K562 (cell line): Measurements from ENCODE around the gene PPHLN1. TPM values are rescaled to one million over a fixed set of nuclear protein-coding genes. Genes with fewer than 3 reads are reported as not detected.

Source experiments
- CREM ChIP-seq: IDR thresholded peaks from 2 replicates; pipeline ENCODE4 v1.6.1; 2014; ENCODE audit warnings: antibody characterized with exemption, low read depth
- ERF ChIP-seq: fragments of 450-650 bp; formaldehyde crosslinking; IDR thresholded peaks from 2 replicates; pipeline ENCODE4 v1.4.0; 2020; ENCODE audit warnings: mild to moderate bottlenecking, mixed read lengths
- ETV6 ChIP-seq, 3 experiments: fragments of 150-350 bp in 1 of 3; sonication (generic) in 1 of 3; formaldehyde crosslinking in 1 of 3; IDR thresholded peaks; 2 replicates each; pipeline versions ENCODE4 v1.6.1 to v1.8.0; 2014 to 2022; ENCODE audit warnings: borderline replicate concordance in 2 of 3, low read depth in 2 of 3, antibody characterized with exemption in 1 of 3, low read length in 1 of 3, mild to moderate bottlenecking in 1 of 3, missing genetic modification reagents in 1 of 3
- FOS ChIP-seq: IDR thresholded peaks from 3 replicates; pipeline ENCODE4 v1.6.1; 2011; ENCODE audit not compliant: insufficient read length; ENCODE audit errors: extremely low read depth
- GABPA ChIP-seq: fragments of 200-800 bp; sonication (Bioruptor generic); conservative IDR thresholded peaks from 2 replicates; pipeline ENCODE4 v1.6.1; 2016; ENCODE audit warnings: low read depth, missing genetic modification characterization, missing compliant biosample characterization
- HDAC8 ChIP-seq: fragments of 450-650 bp; IDR thresholded peaks from 2 replicates; pipeline ENCODE4 v1.6.1; 2016; ENCODE audit warnings: mild to moderate bottlenecking, missing genetic modification characterization, moderate library complexity, missing compliant biosample characterization
- HLTF ChIP-seq: fragments of 450-650 bp; IDR thresholded peaks from 2 replicates; pipeline ENCODE4 v1.6.1; 2016
- HOXB6 ChIP-seq: fragments of 250-450 bp; sonication (Bioruptor Pico); IDR thresholded peaks from 2 replicates; pipeline ENCODE4 v1.5.1; 2022; ENCODE audit warnings: mild to moderate bottlenecking, borderline replicate concordance
- KAT8 ChIP-seq: fragments of 450-650 bp; IDR thresholded peaks from 2 replicates; pipeline ENCODE4 v1.6.1; 2016; ENCODE audit warnings: low read depth, mild to moderate bottlenecking
- KLF10 ChIP-seq: fragments of 250-450 bp; sonication (Bioruptor Pico); IDR thresholded peaks from 2 replicates; pipeline ENCODE4 v1.6.1; 2021; ENCODE audit warnings: matching md5 sums
- MBD1 ChIP-seq: fragments of 250-450 bp; sonication (Bioruptor Pico); IDR thresholded peaks from 2 replicates; pipeline ENCODE4 v1.8.0; 2022; ENCODE audit warnings: inconsistent platforms
- MTA3 ChIP-seq: fragments of 450-650 bp; formaldehyde crosslinking; IDR thresholded peaks from 2 replicates; pipeline ENCODE4 v1.6.1; 2017; ENCODE audit warnings: mild to moderate bottlenecking, borderline replicate concordance
- MTF1 ChIP-seq: fragments of 250-450 bp; sonication (Bioruptor Pico); IDR thresholded peaks from 2 replicates; pipeline ENCODE4 v1.9.0; 2021; ENCODE audit warnings: moderate library complexity, mild to moderate bottlenecking, inconsistent platforms, borderline replicate concordance
- NR2F6 ChIP-seq: fragments of 450-650 bp; formaldehyde crosslinking; IDR thresholded peaks from 2 replicates; pipeline ENCODE4 v1.4.0; 2020; ENCODE audit warnings: mild to moderate bottlenecking
- PCBP2 ChIP-seq: fragments of 200-400 bp; formaldehyde crosslinking; IDR thresholded peaks from 2 replicates; pipeline ENCODE4 v1.6.1; 2018; ENCODE audit warnings: low read length, low read depth, mild to moderate bottlenecking, moderate library complexity; ENCODE audit not compliant: poor library complexity, severe bottlenecking
- POLR2A ChIP-seq: fragments of 450-650 bp; conservative IDR thresholded peaks from 2 replicates; pipeline ENCODE4 v1.6.1; 2016
- SOX6 ChIP-seq: fragments of 450-650 bp; IDR thresholded peaks from 2 replicates; pipeline ENCODE4 v1.6.1; 2014; ENCODE audit warnings: mild to moderate bottlenecking
- SRF ChIP-seq, 2 experiments: fragments of 250-450, 450-650 bp in 1 of 2; sonication (Bioruptor Pico) in 1 of 2; sonication (generic) in 1 of 2; formaldehyde crosslinking; IDR thresholded peaks; 2 replicates each; pipeline versions ENCODE4 v1.5.0 to v1.5.1; 2020 to 2022; ENCODE audit warnings: mild to moderate bottlenecking in 1 of 2, missing genetic modification reagents in 1 of 2
- STAT5A ChIP-seq: IDR thresholded peaks from 2 replicates; pipeline ENCODE4 v1.6.1; 2012; ENCODE audit warnings: low read length, inconsistent platforms, borderline replicate concordance
- TAF1 ChIP-seq: IDR thresholded peaks from 2 replicates; pipeline ENCODE4 v1.6.1; 2011; ENCODE audit warnings: mild to moderate bottlenecking, low read length, moderate library complexity; ENCODE audit not compliant: insufficient read depth, control insufficient read depth, severe bottlenecking; ENCODE audit errors: extremely low read depth
- TARDBP ChIP-seq: fragments of 450-650 bp; IDR thresholded peaks from 2 replicates; pipeline ENCODE4 v1.6.1; 2016
- TEAD1 ChIP-seq, 2 experiments: fragments of 450-650 bp in 1 of 2; sonication (generic) in 1 of 2; formaldehyde crosslinking; IDR thresholded peaks; 2 replicates each; pipeline versions ENCODE4 v1.4.0 to v1.8.0; 2020 to 2022; ENCODE audit warnings: mild to moderate bottlenecking in 2 of 2, missing genetic modification reagents in 1 of 2
- USF1 ChIP-seq: sonication (generic); formaldehyde crosslinking; IDR thresholded peaks from 2 replicates; pipeline ENCODE4 v1.9.0; 2022; ENCODE audit warnings: mild to moderate bottlenecking, missing genetic modification reagents
- ZNF121 ChIP-seq: sonication (generic); formaldehyde crosslinking; conservative IDR thresholded peaks from 2 replicates; pipeline ENCODE4 v1.8.0; 2022; ENCODE audit warnings: missing genetic modification reagents
- ZNF134 ChIP-seq: fragments of 250-450 bp; sonication (Bioruptor Pico); conservative IDR thresholded peaks from 2 replicates; pipeline ENCODE4 v1.4.0; 2020
- ZNF277 ChIP-seq: fragments of 250-450 bp; sonication (Bioruptor Pico); IDR thresholded peaks from 2 replicates; pipeline ENCODE4 v1.8.0; 2022; ENCODE audit warnings: inconsistent platforms, mild to moderate bottlenecking, moderate library complexity, borderline replicate concordance
- ZSCAN29 ChIP-seq: fragments of 450-650 bp; IDR thresholded peaks from 2 replicates; pipeline ENCODE4 v1.6.1; 2017
- polyA plus RNA-seq, 8 experiments: library from polyadenylated mRNA; depleted of rRNA in 4 of 8; stranded (reverse) in 5 of 8; unstranded in 3 of 8; fragments of >200 nt; fragmentation: Nextera tagmentation in 2 of 8; fragmentation: Illumina TruSeq in 1 of 8; extraction: Ambion mirVana in 2 of 8; extraction: Trizol in 1 of 8; gene quantifications; 2 replicates each; pipeline versions ENCODE4 v1.2.1 to v1.2.3, GENCODE V29; 2011 to 2014; ENCODE audit warnings: inconsistent platforms in 1 of 8, missing spikeins in 1 of 8
- total RNA-seq, 7 experiments: library from RNA; depleted of rRNA in 6 of 7; stranded (reverse); fragments of >200 nt in 6 of 7; fragmentation: Illumina TruSeq in 2 of 7; extraction: Trizol in 2 of 7; gene quantifications; 2 replicates each; pipeline versions ENCODE4 v1.2.1 to v1.2.3, GENCODE V29; 2011 to 2021; ENCODE audit warnings: low replicate concordance in 1 of 7

Gene PPHLN1
- total and polyA plus RNA-seq, 9 of the 15 experiments (the other 6 are each of a cell fraction or from before 2014, with no cell fraction given), result 66.3 to 112 (median 93.6) TPM

GRCh38 chr12:42325653-42326474 is at the start of gene PPHLN1, which contains the start of gene ZCRB1 (continued):
- TF ChIP-seq USF1 (0 out of 2 replicates have a peak, but pooled peaks have one; percentile 17), STAT5A (no peak), CREM (peak; percentile 98), MTA3 (0 out of 2 replicates have a peak, but pooled peaks have one; percentile 74), TEAD1 (CRISPR knock-in tag; IDR thresholded peaks at IDR 0.05) (no peak), MTF1 (CRISPR knock-in tag) (no peak), MBD1 (CRISPR knock-in tag) (no peak), ZNF277 (CRISPR knock-in tag) (no peak), ZNF134 (CRISPR knock-in tag) (no peak), KLF10 (CRISPR knock-in tag) (no peak), PCBP2 (no peak), GABPA (tag) (peak; percentile 93), POLR2A (peak; percentile 90), ETV6 (IDR thresholded peaks at IDR 0.05; ENCODE audit: borderline replicate concordance in 1 of 2, low read depth in 2 of 2, low read length in 1 of 2) (no peak), ETV6 (CRISPR knock-in tag; IDR thresholded peaks at IDR 0.05; ENCODE audit: borderline replicate concordance) (no peak), ERF (CRISPR knock-in tag) (no peak), TAF1 (peak; percentile 91), NR2F6 (CRISPR knock-in tag) (no peak), ZSCAN29 (no peak), SOX6 (peak; percentile 53), FOS (no peak), TARDBP (no peak), HDAC8 (tag) (no peak), ZNF121 (CRISPR knock-in tag) (no peak), HLTF (no peak), HOXB6 (no peak), KAT8 (0 out of 2 replicates have a peak, but pooled peaks have one; percentile 9), SRF (CRISPR knock-in tag; IDR thresholded peaks at IDR 0.05) (no peak)
